Endothelial cell of umbilical vein (primary cell): ENCODE measurements around the gene ZBTB46. TPM values are rescaled to one million over a fixed set of nuclear protein-coding genes. Genes with fewer than 3 reads are reported as not detected.

ENCODE experiments used
- BruUV-seq: library from RNA; stranded (reverse); fragments of 400-500 nt; replicated peaks from 2 replicates; lab custom pipeline; 2021; lab: Mats Ljungman, UMichigan
- CTCF ChIA-PET: fragments of 300-600, 350-600 bp; sonication (Branson Sonifier 250); formaldehyde crosslinking; loops from one replicate; lab custom pipeline; 2021; ENCODE audit warnings: antibody characterized with exemption, inconsistent platforms; lab: Charles Lee
- POLR2A ChIA-PET: fragments of 300-600, 350-600 bp; sonication (Branson Sonifier 250); formaldehyde crosslinking; loops from one replicate; lab custom pipeline; 2021; ENCODE audit warnings: antibody characterized with exemption, inconsistent platforms; lab: Charles Lee
- DNase-seq: peaks from one replicate; pipeline ENCODE4 v3.0.0-alpha.2; 2011; ENCODE audit warnings: low read depth, low spot score
- FAIRE-seq: peaks from 2 replicates; lab custom pipeline; 2011; peaks lifted over from hg19 to GRCh38; lab: Jason Lieb, UNC
- H2AFZ ChIP-seq: 2 replicates; pipeline ENCODE4 v1.6.0; 2012; ENCODE audit warnings: low read depth, low read length, control low read depth, inconsistent platforms
- H3K27ac ChIP-seq: 2 replicates; pipeline ENCODE4 v1.5.1; 2011; ENCODE audit warnings: low read depth, mild to moderate bottlenecking, control low read depth, low read length, moderate library complexity; ENCODE audit not compliant: insufficient read depth
- H3K27me3 ChIP-seq, 2 experiments: 2 replicates each; pipeline versions ENCODE4 v1.6.0 to v1.6.1; 2011; ENCODE audit warnings: low read length in 2 of 2, mixed read lengths in 1 of 2; ENCODE audit not compliant: control insufficient read depth in 2 of 2, insufficient read depth in 2 of 2
- H3K36me3 ChIP-seq, 2 experiments: 2 replicates in 1 of 2; 3 replicates in 1 of 2; pipeline ENCODE4 v1.5.1; 2011; ENCODE audit warnings: low read length in 2 of 2, mild to moderate bottlenecking in 1 of 2, moderate library complexity in 1 of 2; ENCODE audit not compliant: control insufficient read depth in 2 of 2, insufficient read depth in 2 of 2; ENCODE audit errors: extremely low read depth in 1 of 2
- H3K4me1 ChIP-seq: 3 replicates; pipeline ENCODE4 v1.5.1; 2011; ENCODE audit warnings: mild to moderate bottlenecking, low read length; ENCODE audit not compliant: control insufficient read depth, insufficient read depth; ENCODE audit errors: extremely low read depth
- H3K4me2 ChIP-seq: 2 replicates; pipeline ENCODE4 v1.6.1; 2011; ENCODE audit warnings: low read length, control low read depth, mixed read lengths; ENCODE audit not compliant: insufficient read depth
- H3K4me3 ChIP-seq, 3 experiments: fragments of 200-600 bp in 1 of 3; sonication (generic), shearing (Covaris generic) in 1 of 3; replicated peaks in 1 of 3; 2 replicates each; pipeline ENCODE4 v1.5.1; 2011 to 2016; ENCODE audit warnings: control low read depth in 3 of 3, low read length in 3 of 3, mild to moderate bottlenecking in 2 of 3, inconsistent platforms in 1 of 3, low read depth in 1 of 3, moderate library complexity in 1 of 3; ENCODE audit not compliant: insufficient read depth in 1 of 3
- H3K79me2 ChIP-seq: 2 replicates; pipeline ENCODE4 v1.6.0; 2012; ENCODE audit warnings: low read length, inconsistent platforms; ENCODE audit not compliant: control insufficient read depth, insufficient read depth
- H3K9ac ChIP-seq: replicated peaks from 2 replicates; pipeline ENCODE3; 2011; ENCODE audit warnings: low read length, control low read depth; ENCODE audit not compliant: insufficient read depth; ENCODE audit errors: extremely low read depth
- H3K9me1 ChIP-seq: replicated peaks from 3 replicates; pipeline ENCODE4 v1.6.0; 2011; ENCODE audit warnings: mild to moderate bottlenecking, low read length; ENCODE audit not compliant: control insufficient read depth, insufficient read depth; ENCODE audit errors: extremely low read depth
- H3K9me3 ChIP-seq: replicated peaks from 2 replicates; pipeline ENCODE4 v1.5.1; 2012; ENCODE audit warnings: low read length, inconsistent platforms; ENCODE audit not compliant: control insufficient read depth, insufficient read depth
- H4K20me1 ChIP-seq: replicated peaks from 2 replicates; pipeline ENCODE3; 2011; ENCODE audit warnings: mild to moderate bottlenecking, low read length; ENCODE audit not compliant: control insufficient read depth, insufficient read depth; ENCODE audit errors: extremely low read depth
- EZH2 ChIP-seq: IDR thresholded peaks from 2 replicates; pipeline ENCODE4 v1.6.1; 2012; ENCODE audit warnings: borderline replicate concordance, low read depth, mild to moderate bottlenecking, moderate library complexity, low read length, inconsistent platforms; ENCODE audit not compliant: severe bottlenecking
- FOS ChIP-seq: IDR thresholded peaks from 2 replicates; pipeline ENCODE4 v1.6.1; 2011; ENCODE audit warnings: mild to moderate bottlenecking, low read length, moderate library complexity, borderline replicate concordance; ENCODE audit not compliant: insufficient read depth
- GATA2 ChIP-seq: IDR thresholded peaks from 2 replicates; pipeline ENCODE4 v1.7.0; 2011; ENCODE audit warnings: low read depth, mild to moderate bottlenecking, moderate library complexity, mixed read lengths, low read length; ENCODE audit not compliant: insufficient read length, insufficient read depth
- JUN ChIP-seq: IDR thresholded peaks from 2 replicates; pipeline ENCODE4 v1.6.1; 2011; ENCODE audit warnings: borderline replicate concordance, low read depth; ENCODE audit not compliant: insufficient read length, insufficient read depth
- MYC ChIP-seq: IDR thresholded peaks from one replicate; pipeline ENCODE4 v1.6.1; 2011; ENCODE audit warnings: mild to moderate bottlenecking, low read depth, low read length
- POLR2A ChIP-seq: IDR thresholded peaks from 2 replicates; pipeline ENCODE4 v1.6.1; 2012; ENCODE audit warnings: low read depth, mild to moderate bottlenecking, control low read depth, low read length
- POLR2AphosphoS5 ChIP-seq: IDR thresholded peaks from 2 replicates; pipeline ENCODE4 v1.6.1; 2012; ENCODE audit warnings: low read depth, mild to moderate bottlenecking, control low read depth, low read length, moderate library complexity; ENCODE audit not compliant: insufficient read depth
- dilution Hi-C: fragments of 300-500 bp; cut with MboI; formaldehyde crosslinking; loops from one replicate; pipeline ENCODE4 v1.15.0; 2019; ENCODE audit warnings: low sequenced_read_pairs; ENCODE audit not compliant: extremely low pct_ligation_motif_present
- intact Hi-C: fragments of 100-400 bp; cut with micrococcal nuclease; formaldehyde crosslinking; loops from one replicate; pipeline ENCODE4 v1.10.0; 2022
- polyA plus RNA-seq, 4 experiments: library from polyadenylated mRNA; depleted of rRNA in 3 of 4; stranded (reverse) in 3 of 4; unstranded in 1 of 4; fragments of >200 nt; gene quantifications; 2 replicates each; pipeline versions ENCODE4 v1.2.1 to v1.2.3, GENCODE V29; 2011 to 2012; ENCODE audit warnings: missing spikeins in 1 of 4
- total RNA-seq: library from RNA; stranded (reverse); gene quantifications from 2 replicates; pipeline ENCODE4 v1.2.3, GENCODE V29; 2021
- TF ChIP-seq, protein P1 (sequence below), 2 donors: IDR thresholded peaks; 1 replicate in 1 of 2; 2 replicates in 1 of 2; pipeline ENCODE4 v1.5.1; 2011; ENCODE audit warnings: low read length in 2 of 2, mild to moderate bottlenecking in 2 of 2, moderate library complexity in 2 of 2, control low read depth in 1 of 2, inconsistent platforms in 1 of 2, low read depth in 1 of 2; ENCODE audit not compliant: insufficient read depth in 1 of 2; ENCODE audit errors: extremely low read depth in 1 of 2

ZBTB46 gene
- total and polyA plus RNA-seq, 2 donors (not counting 3 experiments of a cell fraction or from before 2014, with no cell fraction given): 1.3 to 7.1 TPM

DNA sequence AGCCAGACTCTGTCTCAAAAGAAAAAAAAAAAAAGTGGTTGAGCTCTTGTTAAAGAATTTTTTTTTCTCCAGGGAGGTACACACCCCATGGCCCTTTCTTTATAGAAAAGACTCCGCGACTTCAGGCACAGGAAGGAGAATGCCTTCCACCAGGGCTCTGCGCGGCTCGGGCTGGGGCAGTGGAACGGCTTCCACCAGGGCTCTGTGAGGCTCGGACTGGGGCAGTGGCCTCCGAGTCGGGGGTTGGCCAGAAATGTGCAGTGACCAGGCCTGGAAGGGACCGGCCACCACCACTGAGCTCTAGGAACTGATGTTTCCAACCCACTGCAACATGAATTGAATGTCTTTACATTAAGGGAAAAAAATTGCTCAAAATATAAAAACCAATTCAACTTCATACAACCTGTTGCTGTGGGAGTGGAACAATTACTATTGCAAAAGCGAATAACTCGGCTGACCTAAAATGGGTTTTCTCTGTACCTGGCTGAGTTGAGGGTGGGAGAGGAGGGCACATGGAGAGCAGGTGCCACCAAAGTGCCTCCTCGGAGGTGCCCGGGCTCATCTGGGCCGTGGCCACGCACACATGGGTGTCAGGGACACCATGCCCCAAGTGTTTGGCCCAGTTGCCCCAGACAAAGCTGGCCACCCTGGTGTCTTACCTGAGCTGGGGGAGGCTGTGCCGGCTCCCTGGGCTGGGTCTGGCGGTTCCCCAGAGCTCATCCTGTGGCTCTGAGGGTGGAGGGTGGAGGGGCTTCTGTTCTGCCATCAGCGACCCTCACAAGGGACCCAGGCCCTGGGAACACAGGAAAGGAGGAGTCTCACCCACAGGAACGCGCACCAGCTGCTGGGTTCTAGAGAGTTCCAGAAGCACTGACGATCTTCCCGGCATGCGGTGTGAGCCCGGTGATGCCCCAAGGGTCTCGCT lies 62.2 kb downstream of the ZBTB46 start:
- Histone ChIP-seq H3K4me1 (no peaks in the 10 kb centered on the region), H3K9me1 (no peaks in the 10 kb centered on the region), H3K4me3 (no peak overlapping the region), H3K9ac (no peak overlapping the region), H2AFZ (no peak overlapping the region), H3K36me3 (no peaks in the 10 kb centered on the region), H3K4me2 (no peak overlapping the region), H4K20me1 (no peaks in the 10 kb centered on the region), H3K27ac (no peak overlapping the region), H3K27me3 (no peaks in the 10 kb centered on the region), H3K9me3 (no peaks in the 10 kb centered on the region), H3K79me2 (no peaks in the 10 kb centered on the region)
- BruUV-seq: no TSS peak
- no peak for FAIRE-seq
- no peak for TF ChIP-seq GATA2
- TF ChIP-seq MYC: no peak
- TF ChIP-seq POLR2AphosphoS5: no peak
- TF ChIP-seq FOS: no peak
- TF ChIP-seq, protein P1, sequence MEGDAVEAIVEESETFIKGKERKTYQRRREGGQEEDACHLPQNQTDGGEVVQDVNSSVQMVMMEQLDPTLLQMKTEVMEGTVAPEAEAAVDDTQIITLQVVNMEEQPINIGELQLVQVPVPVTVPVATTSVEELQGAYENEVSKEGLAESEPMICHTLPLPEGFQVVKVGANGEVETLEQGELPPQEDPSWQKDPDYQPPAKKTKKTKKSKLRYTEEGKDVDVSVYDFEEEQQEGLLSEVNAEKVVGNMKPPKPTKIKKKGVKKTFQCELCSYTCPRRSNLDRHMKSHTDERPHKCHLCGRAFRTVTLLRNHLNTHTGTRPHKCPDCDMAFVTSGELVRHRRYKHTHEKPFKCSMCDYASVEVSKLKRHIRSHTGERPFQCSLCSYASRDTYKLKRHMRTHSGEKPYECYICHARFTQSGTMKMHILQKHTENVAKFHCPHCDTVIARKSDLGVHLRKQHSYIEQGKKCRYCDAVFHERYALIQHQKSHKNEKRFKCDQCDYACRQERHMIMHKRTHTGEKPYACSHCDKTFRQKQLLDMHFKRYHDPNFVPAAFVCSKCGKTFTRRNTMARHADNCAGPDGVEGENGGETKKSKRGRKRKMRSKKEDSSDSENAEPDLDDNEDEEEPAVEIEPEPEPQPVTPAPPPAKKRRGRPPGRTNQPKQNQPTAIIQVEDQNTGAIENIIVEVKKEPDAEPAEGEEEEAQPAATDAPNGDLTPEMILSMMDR (IDR thresholded peaks at IDR 0.05; ENCODE audit: extremely low read depth in 1 of 2, insufficient read depth in 1 of 2, low read depth in 1 of 2, low read length in 2 of 2): no peak
- no peak for TF ChIP-seq POLR2A
- TF ChIP-seq EZH2: no peak
- no peak for TF ChIP-seq JUN
- CTCF ChIA-PET: interaction anchor here (1.0 to 2.1 kb wide), 2 partner anchors 11 to 17 kb away, joined by 4 to 12 read pairs; no protein-coding TSS in a partner anchor
- POLR2A ChIA-PET: no interaction called here
- no peak for DNase-seq
- intact Hi-C loops: no loop called here
- dilution Hi-C loops: no loop called here
